H9 (cell line): ENCODE results near the gene ANKZF1. TPM values are rescaled to one million over a fixed set of nuclear protein-coding genes. Genes with fewer than 3 reads are reported as not detected.

Source experiments
- DNase-seq: peaks from one replicate; pipeline ENCODE4 v3.0.0-alpha.2; 2017
- H2AFZ ChIP-seq: one replicate; pipeline ENCODE4 v1.6.1; 2013; ENCODE audit warnings: mild to moderate bottlenecking, low read length, control low read depth, moderate library complexity
- H2AK5ac ChIP-seq: 2 replicates; pipeline ENCODE4 v1.6.1; 2013; ENCODE audit warnings: low read length, control low read depth, mixed read lengths; ENCODE audit not compliant: insufficient read length
- H2BK120ac ChIP-seq: one replicate; pipeline ENCODE4 v1.6.1; 2013; ENCODE audit warnings: low read depth, mild to moderate bottlenecking, low read length, control low read depth, inconsistent platforms; ENCODE audit not compliant: poor library complexity, severe bottlenecking
- H2BK12ac ChIP-seq: 2 replicates; pipeline ENCODE4 v1.6.1; 2013; ENCODE audit warnings: low read length, control low read depth, mixed read lengths, low read depth; ENCODE audit not compliant: insufficient read length
- H2BK15ac ChIP-seq: 2 replicates; pipeline ENCODE4 v1.6.1; 2013; ENCODE audit warnings: low read depth, low read length, control low read depth
- H2BK20ac ChIP-seq: one replicate; pipeline ENCODE4 v1.6.1; 2013; ENCODE audit warnings: low read depth, mild to moderate bottlenecking, low read length, control low read depth, inconsistent platforms; ENCODE audit not compliant: poor library complexity, severe bottlenecking
- H2BK5ac ChIP-seq: 2 replicates; pipeline ENCODE4 v1.6.1; 2013; ENCODE audit warnings: low read length, control low read depth, mixed read lengths; ENCODE audit not compliant: insufficient read length
- H3K14ac ChIP-seq: 2 replicates; pipeline ENCODE4 v1.6.1; 2013; ENCODE audit warnings: low read length, control low read depth; ENCODE audit not compliant: insufficient read depth
- H3K18ac ChIP-seq: 2 replicates; pipeline ENCODE4 v1.6.1; 2013; ENCODE audit warnings: low read depth, mild to moderate bottlenecking, mixed read lengths, low read length, control low read depth; ENCODE audit not compliant: insufficient read length
- H3K23ac ChIP-seq: 2 replicates; pipeline ENCODE4 v1.6.1; 2013; ENCODE audit warnings: low read length, control low read depth, mixed read lengths, low read depth; ENCODE audit not compliant: insufficient read length
- H3K23me2 ChIP-seq: 2 replicates; pipeline ENCODE4 v1.6.1; 2013; ENCODE audit warnings: low read depth, mild to moderate bottlenecking, mixed read lengths, low read length, control low read depth; ENCODE audit not compliant: insufficient read length, poor library complexity, severe bottlenecking
- H3K27ac ChIP-seq: 2 replicates; pipeline ENCODE4 v1.5.1; 2013; ENCODE audit warnings: low read length, control low read depth, mixed read lengths, low read depth; ENCODE audit not compliant: insufficient read length
- H3K27me3 ChIP-seq: 2 replicates; pipeline ENCODE4 v1.6.1; 2013; ENCODE audit warnings: low read length, control low read depth, inconsistent platforms; ENCODE audit not compliant: insufficient read depth
- H3K4ac ChIP-seq: 2 replicates; pipeline ENCODE4 v1.6.1; 2013; ENCODE audit warnings: low read depth, mild to moderate bottlenecking, control low read depth, inconsistent platforms, low read length, moderate library complexity
- H3K4me1 ChIP-seq: 2 replicates; pipeline ENCODE4 v1.6.1; 2013; ENCODE audit warnings: low read length, control low read depth, inconsistent platforms; ENCODE audit not compliant: insufficient read depth
- H3K4me2 ChIP-seq: 2 replicates; pipeline ENCODE4 v1.6.1; 2013; ENCODE audit warnings: low read length, control low read depth, mixed read lengths; ENCODE audit not compliant: insufficient read length, insufficient read depth
- H3K56ac ChIP-seq: 2 replicates; pipeline ENCODE4 v1.6.1; 2013; ENCODE audit warnings: low read depth, mild to moderate bottlenecking, mixed read lengths, low read length, control low read depth; ENCODE audit not compliant: insufficient read length
- H3K79me1 ChIP-seq: 2 replicates; pipeline ENCODE4 v1.6.1; 2013; ENCODE audit warnings: low read depth, mild to moderate bottlenecking, moderate library complexity, low read length, control low read depth, inconsistent platforms; ENCODE audit not compliant: insufficient read depth, poor library complexity, severe bottlenecking
- H3K79me2 ChIP-seq: 2 replicates; pipeline ENCODE4 v1.6.1; 2013; ENCODE audit warnings: low read length, control low read depth, inconsistent platforms; ENCODE audit not compliant: insufficient read depth
- H3K9ac ChIP-seq: 2 replicates; pipeline ENCODE4 v1.6.1; 2013; ENCODE audit warnings: low read length, control low read depth, mixed read lengths; ENCODE audit not compliant: insufficient read length; ENCODE audit errors: extremely low read depth
- H3K9me3 ChIP-seq: one replicate; pipeline ENCODE4 v1.6.1; 2013; ENCODE audit warnings: low read depth, low read length, inconsistent platforms; ENCODE audit not compliant: control insufficient read depth
- H3T11ph ChIP-seq: one replicate; pipeline ENCODE4 v1.6.1; 2013; ENCODE audit warnings: mild to moderate bottlenecking, low read length, control low read depth, inconsistent platforms
- H4K20me1 ChIP-seq: one replicate; pipeline ENCODE4 v1.6.1; 2013; ENCODE audit not compliant: control insufficient read depth, insufficient read length, insufficient read depth
- H4K5ac ChIP-seq: 2 replicates; pipeline ENCODE4 v1.6.1; 2013; ENCODE audit warnings: low read depth, mild to moderate bottlenecking, mixed read lengths, low read length, control low read depth; ENCODE audit not compliant: insufficient read length
- H4K8ac ChIP-seq: replicated peaks from 2 replicates; pipeline ENCODE4 v1.6.1; 2013; ENCODE audit warnings: low read length, control low read depth, mixed read lengths, low read depth; ENCODE audit not compliant: insufficient read length
- H4K91ac ChIP-seq: 2 replicates; pipeline ENCODE4 v1.6.1; 2013; ENCODE audit warnings: low read depth, mild to moderate bottlenecking, moderate library complexity, mixed read lengths, low read length, control low read depth; ENCODE audit not compliant: insufficient read length
- H3K27ac Mint-ChIP-seq, 3 experiments: 2 replicates in 2 of 3; 3 replicates in 1 of 3; pipeline ENCODE4 v1.8.0; 2020 to 2021; ENCODE audit warnings: mixed read lengths in 3 of 3, mild to moderate bottlenecking in 1 of 3, moderate library complexity in 1 of 3
- H3K27me3 Mint-ChIP-seq: 2 replicates; pipeline ENCODE4 v1.8.0; 2021; ENCODE audit warnings: low read depth, mild to moderate bottlenecking, moderate library complexity, mixed read lengths
- H3K36me3 Mint-ChIP-seq, 3 experiments: 2 replicates in 2 of 3; 3 replicates in 1 of 3; pipeline ENCODE4 v1.8.0; 2020 to 2021; ENCODE audit warnings: low read depth in 3 of 3, mixed read lengths in 3 of 3; ENCODE audit not compliant: insufficient read depth in 1 of 3
- H3K4me1 Mint-ChIP-seq, 2 experiments: 2 replicates each; pipeline ENCODE4 v1.8.0; 2020; ENCODE audit warnings: mixed read lengths in 2 of 2
- H3K4me3 Mint-ChIP-seq, 2 experiments: 2 replicates in 1 of 2; 3 replicates in 1 of 2; pipeline ENCODE4 v1.8.0; 2020 to 2021; ENCODE audit warnings: mild to moderate bottlenecking in 2 of 2, mixed read lengths in 2 of 2, moderate library complexity in 1 of 2
- H3K9me3 Mint-ChIP-seq, 2 experiments: 2 replicates in 1 of 2; 3 replicates in 1 of 2; pipeline ENCODE4 v1.8.0; 2020; ENCODE audit warnings: mild to moderate bottlenecking in 2 of 2, mixed read lengths in 2 of 2, moderate library complexity in 1 of 2
- WGBS: extraction: QIAGEN DNeasy Blood & Tissue Kit; methylation state at CpG from one replicate; pipeline ENCODE4 v1.1.7; 2013; ENCODE audit warnings: missing lambda C conversion rate, low lambda C conversion rate, mixed read lengths; ENCODE audit not compliant: insufficient read length; ENCODE audit errors: extremely low coverage; 5-methylcytosine and 5-hydroxymethylcytosine counted together
- total RNA-seq: library from RNA; stranded (reverse); gene quantifications from 2 replicates; pipeline ENCODE4 v1.2.1, GENCODE V29; 2021
- TF ChIP-seq, protein P1 (sequence below): fragments of 200-600 bp; sonication (generic); conservative IDR thresholded peaks from 3 replicates; pipeline ENCODE4 v1.8.0; 2021; ENCODE audit warnings: antibody characterized with exemption, mild to moderate bottlenecking

Gene ANKZF1
- total RNA-seq, 1 experiment from 2014 or later = 55.4 TPM

DNA sequence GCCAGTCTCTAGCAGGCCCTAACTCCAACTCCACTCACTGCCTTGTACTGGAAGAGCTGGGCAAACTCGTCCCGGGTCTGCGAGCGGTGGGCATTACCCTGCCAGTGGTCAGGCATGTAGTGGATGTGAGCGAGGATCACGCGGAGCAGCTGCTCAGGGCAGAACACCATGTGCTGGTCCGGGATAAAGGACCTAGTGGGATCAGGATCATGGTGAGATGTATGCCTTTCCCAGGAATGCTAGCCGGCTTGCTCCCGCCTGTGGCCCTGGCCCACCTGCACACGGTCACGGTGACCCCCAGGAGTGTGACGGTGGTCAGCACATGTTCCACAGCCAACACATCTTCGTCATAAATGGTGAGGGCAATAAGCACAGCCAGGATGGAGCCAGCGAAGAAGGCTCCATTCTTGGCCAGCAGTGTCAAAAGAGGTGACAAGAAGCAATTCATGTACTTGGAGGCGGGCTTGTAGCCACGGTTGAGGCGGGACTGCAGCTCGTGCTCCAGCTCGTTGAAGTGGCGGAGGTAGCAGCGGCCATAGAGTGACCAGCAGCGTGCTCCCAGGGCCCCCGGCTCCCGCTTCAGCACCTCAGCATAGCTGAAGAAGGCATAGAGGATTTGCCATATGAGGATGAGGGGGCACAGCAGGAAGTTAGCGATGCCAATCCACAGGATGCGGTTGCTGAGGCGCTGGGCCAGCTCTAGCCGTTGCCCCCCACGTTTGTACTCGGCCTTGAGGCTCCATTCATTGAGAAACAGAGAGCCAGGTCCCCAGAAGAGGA, 5.6 kb upstream of the ANKZF1 start:
- H2BK120ac ChIP-seq = no peak overlapping the region
- WGBS = no CpG with 5 or more reads among the region's 31 CpGs
- H3K56ac ChIP-seq = no peak overlapping the region
- H3K27ac ChIP-seq = no peak overlapping the region
- H3K4ac ChIP-seq = no peak overlapping the region
- no peaks in the 10 kb centered on the region for H3K23me2 ChIP-seq
- Mint-ChIP-seq H3K9me3 (no peaks in the 10 kb centered on the region), H3K36me3 (peaks cover 31 to 68% (median 64%) of the 10 kb centered on the region in 3 experiments), H3K27ac (no peak overlapping the region; a peak in 1 of 7 replicates), H3K4me1 (peaks cover 14% of the 10 kb centered on the region in 2 experiments), H3K4me3 (no peak overlapping the region), H3K27me3 (peaks cover 3% of the 10 kb centered on the region; the same call in 1 of the 2 replicates)
- no peak overlapping the region for H2BK15ac ChIP-seq
- H3K4me2 ChIP-seq = no peak overlapping the region
- no peak overlapping the region for H4K5ac ChIP-seq
- no peak overlapping the region for H3K23ac ChIP-seq
- H3K9me3 ChIP-seq = no peaks in the 10 kb centered on the region
- no peak for DNase-seq
- no peaks in the 10 kb centered on the region for H3K79me1 ChIP-seq
- H3T11ph ChIP-seq = no peak overlapping the region
- H4K8ac ChIP-seq = no peak overlapping the region
- no peak overlapping the region for H3K14ac ChIP-seq
- H3K4me1 ChIP-seq = no peaks in the 10 kb centered on the region
- TF ChIP-seq, protein P1, sequence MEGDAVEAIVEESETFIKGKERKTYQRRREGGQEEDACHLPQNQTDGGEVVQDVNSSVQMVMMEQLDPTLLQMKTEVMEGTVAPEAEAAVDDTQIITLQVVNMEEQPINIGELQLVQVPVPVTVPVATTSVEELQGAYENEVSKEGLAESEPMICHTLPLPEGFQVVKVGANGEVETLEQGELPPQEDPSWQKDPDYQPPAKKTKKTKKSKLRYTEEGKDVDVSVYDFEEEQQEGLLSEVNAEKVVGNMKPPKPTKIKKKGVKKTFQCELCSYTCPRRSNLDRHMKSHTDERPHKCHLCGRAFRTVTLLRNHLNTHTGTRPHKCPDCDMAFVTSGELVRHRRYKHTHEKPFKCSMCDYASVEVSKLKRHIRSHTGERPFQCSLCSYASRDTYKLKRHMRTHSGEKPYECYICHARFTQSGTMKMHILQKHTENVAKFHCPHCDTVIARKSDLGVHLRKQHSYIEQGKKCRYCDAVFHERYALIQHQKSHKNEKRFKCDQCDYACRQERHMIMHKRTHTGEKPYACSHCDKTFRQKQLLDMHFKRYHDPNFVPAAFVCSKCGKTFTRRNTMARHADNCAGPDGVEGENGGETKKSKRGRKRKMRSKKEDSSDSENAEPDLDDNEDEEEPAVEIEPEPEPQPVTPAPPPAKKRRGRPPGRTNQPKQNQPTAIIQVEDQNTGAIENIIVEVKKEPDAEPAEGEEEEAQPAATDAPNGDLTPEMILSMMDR = no peak
- no peaks in the 10 kb centered on the region for H3K79me2 ChIP-seq
- no peak overlapping the region for H4K91ac ChIP-seq
- H2BK20ac ChIP-seq = no peak overlapping the region
- H2AK5ac ChIP-seq = no peak overlapping the region
- H4K20me1 ChIP-seq = no peaks in the 10 kb centered on the region
- no peaks in the 10 kb centered on the region for H3K27me3 ChIP-seq
- no peak overlapping the region for H2BK12ac ChIP-seq
- H3K18ac ChIP-seq = no peak overlapping the region
- H3K9ac ChIP-seq = no peak overlapping the region
- no peak overlapping the region for H2AFZ ChIP-seq
- no peak overlapping the region for H2BK5ac ChIP-seq
